Inferior parietal cortex (tissue), 1 donor: ENCODE results near the gene NFATC2.

Experiments
- DNase-seq: peaks from one replicate; pipeline ENCODE4 v3.0.0-alpha.2; 2016; ENCODE audit errors: extremely low spot score

NFATC2 gene

DNA sequence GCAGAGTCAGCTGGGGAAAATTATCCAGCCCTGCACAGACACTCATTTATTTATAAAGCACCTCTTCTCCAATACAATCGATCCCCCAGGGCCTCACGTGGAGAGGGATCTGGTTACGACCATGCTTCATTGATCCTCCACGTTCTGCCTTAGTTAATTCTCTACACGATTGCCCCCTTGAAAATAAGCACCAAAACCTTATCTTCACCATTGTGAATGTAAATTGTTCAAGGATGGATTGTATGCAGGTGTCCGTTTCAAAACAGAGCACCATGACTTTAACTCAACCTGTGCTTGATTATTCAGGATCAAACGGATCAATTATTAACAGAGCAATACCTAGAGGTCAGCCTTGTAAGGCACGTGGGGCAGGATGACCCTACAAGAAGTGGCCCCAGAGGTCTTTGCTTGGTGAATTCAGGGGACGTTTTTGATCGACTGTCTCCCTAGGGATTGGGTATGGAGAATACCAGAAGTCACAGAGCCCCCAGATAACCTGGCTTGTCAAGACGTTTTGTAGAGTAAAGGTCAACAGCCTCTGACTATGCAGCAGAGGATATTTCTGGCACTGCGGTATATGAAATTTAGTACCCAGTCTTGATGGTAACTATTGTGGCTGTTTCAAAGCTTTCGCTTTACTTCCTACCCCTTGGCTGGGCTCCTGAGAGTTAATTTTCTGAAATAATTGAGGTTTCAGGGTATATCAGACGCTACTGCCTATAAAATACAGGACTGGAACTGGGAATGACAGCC is 112.1 kb downstream of the NFATC2 start:
- no peak for DNase-seq

DNA sequence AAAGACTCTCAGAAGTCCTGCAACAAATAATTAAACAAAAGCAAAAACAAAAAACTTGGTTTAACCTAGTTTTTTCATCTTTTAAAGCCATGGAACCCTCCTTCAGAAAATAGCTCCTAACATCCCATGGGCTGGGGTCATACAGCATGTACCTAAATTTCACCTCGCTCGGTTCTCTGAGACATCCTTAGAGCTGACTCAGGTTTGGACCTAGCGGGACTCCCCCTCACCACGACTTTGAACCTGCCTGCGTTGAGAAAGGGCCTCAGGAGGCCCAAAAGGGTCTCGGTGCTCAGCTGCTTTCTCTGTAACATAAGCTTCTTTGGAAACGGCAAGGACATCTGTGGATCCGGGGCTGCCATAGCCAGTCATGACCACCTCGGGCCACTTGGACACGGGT is 112.8 kb downstream of the NFATC2 start:
- no peak for DNase-seq

DNA sequence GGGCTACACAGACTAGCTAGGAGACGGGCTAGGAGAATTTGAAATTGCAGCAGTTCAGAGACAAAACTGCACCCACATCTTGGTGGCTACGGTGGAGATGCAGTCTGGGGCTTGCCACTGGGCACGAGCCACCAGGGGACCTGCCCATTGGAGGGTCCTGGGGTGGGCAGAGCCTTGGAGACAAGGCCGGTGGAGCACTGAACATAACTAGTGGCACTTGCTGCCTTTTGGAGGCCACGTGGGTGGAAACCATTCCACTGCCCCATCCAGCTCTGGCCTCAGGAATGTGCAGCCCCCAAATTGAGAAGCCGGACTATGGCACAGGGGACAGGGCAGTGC is 113.4 kb downstream of the NFATC2 start:
- DNase-seq, result no peak

DNA sequence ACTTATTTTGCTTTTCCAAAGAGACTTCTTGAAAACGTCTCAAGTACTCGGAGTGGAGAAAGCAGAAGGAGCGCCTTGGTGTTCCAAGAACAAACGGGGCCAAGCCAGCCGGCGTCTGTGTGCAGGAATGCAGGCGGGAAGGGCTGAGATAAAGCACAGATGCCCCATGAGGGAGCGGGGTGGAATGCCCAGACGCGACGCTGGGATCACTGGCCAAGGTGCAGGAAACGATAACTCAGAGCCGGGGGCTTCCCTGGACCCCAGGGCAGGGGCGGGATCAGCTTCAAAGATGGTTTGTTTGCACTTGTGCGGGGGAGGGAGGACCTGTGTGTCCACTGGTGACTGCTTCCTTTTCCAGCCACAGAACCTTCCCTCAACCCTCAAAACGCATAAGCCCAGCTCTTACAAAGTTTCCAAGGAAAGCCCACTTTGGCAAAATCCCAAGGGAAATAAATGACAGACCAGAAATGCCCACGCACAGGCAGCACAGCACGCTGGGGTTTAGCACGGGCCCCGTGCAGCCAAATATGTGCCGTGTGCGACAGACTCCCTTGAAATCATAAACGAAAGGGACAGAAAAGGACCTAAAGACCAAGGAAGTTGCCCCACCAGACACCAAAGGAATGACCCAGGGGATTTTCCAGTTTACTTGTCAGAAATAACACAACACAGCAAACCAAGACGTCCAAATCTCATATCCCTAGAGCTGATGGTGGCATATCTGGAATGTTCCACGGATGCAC is 113.9 kb downstream of the NFATC2 start:
- no peak for DNase-seq

DNA sequence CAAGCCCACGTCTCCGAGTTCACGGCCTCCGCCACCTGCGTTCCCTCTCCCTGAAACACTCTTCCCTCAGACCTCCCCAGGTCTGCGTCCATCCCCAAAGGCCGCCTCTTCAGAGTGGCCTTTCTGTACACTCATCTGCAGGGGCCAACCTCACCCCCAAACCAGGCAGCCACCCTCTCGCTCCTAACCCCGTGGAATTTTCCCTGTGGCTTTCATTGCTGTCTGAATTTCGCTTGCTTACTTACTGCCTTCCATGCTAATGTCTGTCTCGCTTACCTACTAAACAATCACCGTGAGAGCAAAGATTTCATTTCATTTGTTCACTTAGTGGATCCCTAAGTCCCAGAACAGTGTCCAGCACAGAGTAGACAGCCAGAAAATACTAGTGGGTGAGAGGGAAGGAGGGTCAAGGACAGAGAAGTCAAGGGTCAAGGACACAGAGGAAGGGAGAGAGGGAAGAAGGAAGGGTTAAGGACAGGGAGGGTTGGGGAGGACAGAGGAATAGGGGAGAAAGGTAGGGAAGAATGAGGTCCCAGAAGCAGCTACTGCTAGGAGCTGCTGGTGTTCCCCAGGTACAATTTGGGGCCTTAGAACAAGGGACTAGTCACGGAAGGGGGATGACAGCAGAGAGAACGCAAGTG is 114.7 kb downstream of the NFATC2 start:
- DNase-seq, result no peak

DNA sequence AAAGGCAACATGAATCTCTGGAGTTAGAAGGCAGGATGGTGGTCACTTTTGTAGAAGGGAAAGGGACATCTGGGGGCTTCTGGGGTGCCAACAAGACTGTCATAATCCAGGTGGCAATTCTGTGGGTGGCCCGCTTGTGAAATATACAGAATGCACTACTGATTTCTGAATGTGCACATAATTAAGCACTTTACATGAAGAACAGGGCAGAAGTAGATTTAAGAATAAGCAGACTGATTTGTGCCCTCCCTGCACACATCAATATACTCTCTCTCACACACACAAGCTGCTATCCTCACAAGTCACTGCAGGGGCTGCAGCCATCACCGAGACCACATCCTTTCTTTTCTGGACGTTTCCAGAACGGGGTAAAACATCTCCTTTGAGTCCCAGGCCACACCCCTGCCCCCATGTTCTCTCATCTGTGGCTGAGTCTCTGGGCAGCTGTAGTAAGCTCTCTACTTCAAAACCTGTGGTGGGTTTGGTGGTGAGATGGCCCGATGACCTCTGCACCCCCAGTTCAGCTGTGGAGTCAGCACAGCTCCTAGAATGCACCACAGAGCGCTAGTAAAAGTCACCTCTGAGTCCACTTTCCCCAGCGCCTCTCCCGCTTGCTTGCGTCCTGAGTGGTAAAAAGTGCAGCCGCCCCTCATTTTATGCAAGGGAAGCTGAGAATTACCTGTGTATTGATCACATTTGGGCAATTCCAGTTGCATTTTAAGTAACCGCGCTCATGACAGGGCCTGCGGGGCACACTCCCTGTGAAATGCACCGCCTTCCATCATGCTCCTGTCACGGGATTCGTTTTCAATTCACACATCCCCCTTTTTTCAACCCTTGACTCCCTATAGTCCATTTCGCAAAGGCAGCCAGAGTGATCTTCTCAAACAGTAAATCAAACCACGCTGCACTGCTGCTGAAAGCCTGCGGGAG is 115.5 kb downstream of the NFATC2 start:
- DNase-seq, result no peak

DNA sequence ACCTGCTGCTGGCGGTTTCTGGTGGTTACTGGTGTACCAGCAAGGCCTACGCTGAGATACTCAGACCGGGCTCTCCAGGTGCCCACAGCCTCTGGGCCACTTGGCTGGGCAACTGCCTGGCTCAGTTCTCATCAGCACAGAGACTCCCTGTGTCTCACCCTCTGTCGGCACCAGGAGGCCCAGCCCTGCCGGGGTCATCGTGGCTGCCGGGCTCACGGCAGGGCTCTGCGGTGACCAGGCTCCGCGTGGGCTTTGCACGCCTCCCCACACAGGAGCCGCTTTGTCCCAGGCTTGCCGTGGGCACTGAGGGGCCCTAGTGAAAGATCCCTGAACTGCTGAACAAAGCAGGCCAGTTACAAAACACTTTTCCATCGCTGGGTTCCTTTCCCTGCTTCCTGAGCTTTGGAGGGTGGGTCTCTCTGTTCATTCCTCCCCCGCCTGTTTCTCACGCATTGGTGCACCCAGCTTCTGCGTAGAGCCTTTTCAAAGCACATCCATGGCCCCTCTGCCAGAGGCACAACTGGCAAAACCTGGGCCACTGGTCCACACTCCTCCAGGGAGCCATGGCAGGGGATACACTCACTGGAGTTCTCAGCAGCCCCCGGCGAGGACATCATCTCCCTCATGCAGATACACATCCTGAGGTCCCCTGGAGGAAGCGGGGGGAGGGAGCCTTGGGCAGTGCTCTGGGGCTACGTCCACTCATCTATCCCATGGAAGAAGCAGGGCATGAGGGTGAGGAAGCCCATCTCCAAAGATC is 117.0 kb downstream of the NFATC2 start:
- no peak for DNase-seq

DNA sequence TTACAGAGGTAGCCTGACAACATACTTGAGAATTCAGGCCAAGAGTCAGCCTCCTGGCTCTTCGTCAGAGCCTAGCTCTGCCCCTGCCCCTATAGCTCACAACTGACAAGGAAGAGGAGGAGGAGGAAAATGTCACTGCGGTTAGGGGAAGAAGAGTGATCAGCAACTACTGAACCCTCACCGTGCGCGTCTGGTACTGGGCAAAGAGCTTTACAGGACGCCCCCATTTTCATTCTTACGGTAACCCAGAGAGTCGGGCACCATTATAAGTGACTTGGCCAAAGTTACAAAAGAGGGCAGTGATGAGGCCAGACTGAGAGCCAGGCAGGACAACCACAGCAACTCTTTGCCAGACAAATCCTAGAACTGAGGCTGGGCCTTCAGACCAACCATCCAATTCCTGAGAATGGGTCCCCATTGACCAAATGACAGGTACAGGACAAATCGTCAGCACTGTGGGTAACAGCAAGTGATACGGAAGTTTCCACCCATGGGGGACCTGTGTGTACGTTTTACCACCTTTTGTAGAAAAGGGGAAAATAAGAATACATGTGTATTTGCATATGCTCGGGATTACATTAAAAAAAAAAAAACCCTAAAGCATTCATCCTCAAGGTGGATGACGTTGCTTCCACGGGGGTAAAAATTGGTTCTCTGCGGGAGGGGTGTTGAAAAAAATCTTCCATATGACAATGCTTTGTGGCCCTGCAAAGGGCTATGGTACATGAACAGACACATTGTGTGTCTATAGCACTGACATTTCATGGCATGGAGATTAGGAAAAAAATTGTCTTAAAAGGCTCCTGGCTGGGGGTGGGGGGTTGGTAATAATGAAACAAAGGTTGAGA is 118.0 kb downstream of the NFATC2 start:
- DNase-seq, result no peak

DNA sequence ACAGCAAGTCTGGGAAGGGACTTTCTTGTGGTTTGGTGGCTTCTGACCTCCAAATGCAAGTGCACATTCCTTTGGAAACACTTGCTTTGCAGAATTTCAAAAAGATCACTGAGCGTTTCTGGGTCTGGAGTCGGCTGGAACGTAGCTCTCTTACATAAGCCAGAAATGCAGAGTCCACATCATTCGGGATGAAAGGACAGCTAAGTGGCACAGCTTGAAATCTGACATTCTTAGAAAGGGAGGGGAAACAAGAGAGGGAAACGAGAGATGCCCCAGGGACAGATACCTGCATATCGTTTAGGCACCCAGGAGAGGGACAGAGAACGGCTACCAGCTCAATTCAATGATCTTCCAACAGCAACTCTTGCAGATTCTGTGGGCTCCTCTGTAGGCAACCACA is 118.7 kb downstream of the NFATC2 start:
- no peak for DNase-seq

DNA sequence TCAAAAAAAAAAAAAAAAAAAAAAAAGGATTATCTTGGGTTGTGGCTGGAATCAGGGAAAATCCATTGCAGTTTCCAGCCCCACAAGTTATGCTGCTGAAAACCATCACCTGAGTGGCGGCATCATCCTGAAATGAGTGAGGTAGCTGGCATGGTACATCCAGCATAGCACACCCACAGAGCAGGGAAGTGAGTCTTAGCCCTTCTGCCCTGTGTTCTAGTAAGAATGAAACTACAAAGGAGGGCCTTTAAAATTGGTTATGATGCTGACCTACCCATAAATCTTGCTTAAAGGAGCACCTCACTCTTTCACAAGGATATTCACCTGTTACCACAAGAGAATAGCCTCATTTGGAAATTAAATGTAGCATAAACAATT is 119.2 kb downstream of the NFATC2 start:
- DNase-seq, result no peak

DNA sequence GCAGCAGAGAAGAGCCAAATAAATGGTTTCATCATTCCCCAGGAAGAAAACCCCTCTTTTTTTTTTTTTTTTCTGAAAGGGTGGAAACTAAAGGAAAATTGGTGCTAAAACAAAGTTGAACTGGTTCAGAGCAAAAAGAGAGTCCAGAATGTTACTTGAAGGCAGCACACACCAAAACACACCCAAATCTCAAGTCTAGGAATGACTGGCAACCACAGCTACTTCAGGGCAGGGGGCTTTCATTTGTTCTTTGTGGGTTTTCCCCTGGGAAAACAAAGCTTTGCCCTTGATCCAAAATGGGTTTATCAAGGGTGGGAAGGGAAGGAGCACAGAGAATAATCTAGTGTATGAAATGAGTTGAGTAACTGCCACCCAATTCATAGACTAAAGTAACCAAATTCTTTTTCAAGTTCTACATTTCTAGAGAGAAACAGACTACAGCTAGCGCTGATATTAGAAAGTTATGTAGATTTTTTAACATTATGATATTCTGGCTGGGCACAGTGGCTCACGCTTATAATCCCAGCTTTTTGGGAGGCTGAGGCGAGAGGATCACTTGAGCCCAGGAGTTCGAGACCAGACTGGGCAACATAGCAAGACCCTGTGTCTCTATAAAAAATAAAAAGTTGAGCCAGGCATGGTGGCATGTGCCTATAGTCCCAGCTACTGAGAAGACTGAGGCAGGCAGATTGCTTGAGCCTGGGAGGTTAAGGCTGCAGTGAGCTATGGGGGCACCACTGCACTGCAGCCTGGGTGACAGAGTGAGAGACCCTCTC is 119.8 kb downstream of the NFATC2 start:
- DNase-seq, result no peak

DNA sequence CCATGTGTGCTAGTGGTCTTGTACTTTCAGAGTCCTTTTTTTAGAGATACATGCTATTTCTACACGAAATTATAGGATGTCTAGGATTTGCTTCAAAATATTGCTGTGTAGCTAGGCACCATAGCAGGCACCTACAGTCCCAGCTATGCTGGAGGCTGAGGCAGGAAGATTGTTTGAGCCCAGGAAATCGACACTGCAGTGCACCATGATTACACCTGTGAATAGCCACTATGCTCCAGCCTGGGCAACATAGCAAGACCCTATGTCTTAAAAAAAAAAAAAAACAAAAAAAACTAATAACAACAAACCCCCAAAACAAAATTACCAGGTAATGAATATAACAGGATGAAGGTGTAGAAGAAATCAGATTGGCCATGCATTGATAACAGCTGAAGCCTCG is 121.7 kb downstream of the NFATC2 start:
- DNase-seq, result no peak

DNA sequence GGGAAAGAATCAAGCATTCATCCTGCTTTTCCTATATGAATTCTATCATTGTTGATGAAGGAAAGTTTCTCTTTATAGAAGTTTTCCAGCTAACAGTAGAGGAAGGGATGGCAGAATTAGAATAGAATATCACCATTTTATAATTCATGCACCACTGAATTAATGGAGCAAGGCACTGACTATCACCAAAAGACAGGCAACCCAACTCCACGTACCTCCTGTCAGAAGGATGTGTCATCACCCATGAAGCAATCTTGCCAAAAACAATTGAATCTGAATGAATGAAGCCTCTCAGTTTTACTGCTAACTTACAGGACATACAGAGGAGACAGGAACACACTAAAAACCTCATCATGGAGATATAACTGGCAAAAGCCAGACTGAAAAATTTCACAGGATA is 122.4 kb downstream of the NFATC2 start:
- DNase-seq, result no peak

DNA sequence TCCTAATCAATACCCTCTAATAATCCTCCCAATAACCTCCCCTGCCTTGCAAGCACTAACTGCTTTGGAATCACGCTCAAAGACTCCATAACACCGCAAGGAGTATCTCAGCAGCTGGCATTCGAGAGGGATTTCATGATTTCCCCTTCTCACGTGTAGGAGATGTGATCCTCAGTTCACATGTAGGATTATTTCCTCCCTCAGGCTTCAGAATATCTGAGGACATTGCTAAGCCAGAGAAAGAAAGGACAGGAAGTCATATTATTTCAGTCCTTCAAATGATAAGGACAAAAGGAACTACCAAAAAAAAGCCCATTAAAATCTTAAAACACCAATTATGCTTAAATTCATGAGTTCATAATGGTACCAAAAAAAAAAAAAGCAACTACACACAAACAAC is 122.9 kb downstream of the NFATC2 start:
- DNase-seq, result no peak

DNA sequence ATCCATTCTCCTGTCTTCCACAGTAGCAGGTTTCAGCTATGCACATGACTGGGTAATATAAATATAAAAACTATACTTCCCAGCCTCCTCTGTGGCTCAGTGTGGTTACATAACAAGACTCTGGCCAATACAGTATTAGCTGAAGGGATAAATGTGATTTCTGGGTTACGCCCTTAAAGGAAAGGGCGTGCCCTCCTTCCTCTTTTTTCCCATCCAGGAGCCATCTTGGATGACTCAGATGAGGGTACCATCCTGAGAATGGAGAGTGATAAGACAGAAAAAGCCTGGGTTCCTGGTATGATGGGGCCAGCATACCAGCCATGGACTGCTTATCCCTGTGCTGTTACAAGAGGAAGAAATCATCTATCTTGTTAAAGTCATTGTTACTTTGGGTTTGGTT is 123.3 kb downstream of the NFATC2 start:
- DNase-seq, result no peak

DNA sequence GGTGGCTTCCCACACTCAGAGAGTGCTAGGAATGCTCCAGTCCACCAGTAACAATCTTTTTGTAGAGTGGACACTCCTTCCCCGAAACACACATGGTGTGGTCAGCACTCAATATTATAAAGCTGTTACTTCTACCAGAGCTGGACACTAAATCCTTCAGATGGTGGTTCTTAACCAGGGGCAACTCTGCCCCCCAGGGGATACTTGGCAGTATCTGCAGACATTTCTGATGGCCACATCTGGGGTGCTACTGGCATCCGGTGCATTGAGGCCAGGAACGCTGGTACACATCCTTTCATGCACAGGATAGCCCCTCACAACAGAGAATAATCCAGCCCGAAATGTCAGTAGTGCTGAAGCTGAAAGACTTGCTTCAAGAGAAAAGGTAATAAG is 124.4 kb downstream of the NFATC2 start:
- DNase-seq, result no peak

DNA sequence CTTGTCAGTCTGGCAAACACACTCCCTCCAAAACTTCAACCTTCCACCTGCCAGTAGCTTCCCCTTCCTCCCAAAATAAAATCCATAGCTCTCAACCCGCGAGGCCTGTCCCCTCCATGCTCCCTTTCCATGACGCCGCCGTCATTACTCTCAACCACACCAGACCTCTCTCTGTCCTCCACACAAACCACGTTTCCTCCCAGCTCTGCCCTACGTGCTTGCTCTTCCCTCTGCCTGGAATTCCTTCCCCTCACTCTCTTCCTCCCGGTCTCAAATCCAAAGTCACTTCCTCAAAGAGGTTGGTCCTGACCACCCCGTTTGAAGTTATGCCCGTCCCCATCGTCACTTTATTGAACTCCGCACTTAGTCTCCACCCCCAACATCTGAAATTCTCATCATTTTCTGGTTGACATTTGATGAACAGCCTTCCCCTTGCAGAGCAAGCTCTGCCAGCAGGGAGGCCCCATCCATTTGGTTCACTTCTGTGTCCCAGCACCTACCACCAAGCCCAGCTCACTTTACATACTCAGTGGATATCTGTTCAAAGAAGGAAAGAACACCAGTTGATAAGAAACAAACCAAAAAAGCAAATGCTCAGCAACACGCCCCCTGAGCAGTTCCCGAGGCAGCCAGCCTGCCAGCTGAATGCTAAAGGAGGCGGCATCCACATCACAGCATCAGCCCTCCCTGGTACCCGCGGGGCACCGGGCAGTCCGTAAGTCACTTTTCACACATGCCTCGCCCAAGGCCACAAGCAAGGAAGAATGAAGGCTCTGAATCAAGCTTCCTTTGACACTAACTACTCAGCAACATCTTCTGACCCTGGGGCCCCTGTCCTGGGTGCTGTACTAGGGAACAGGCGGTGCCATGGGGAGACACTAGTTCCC is 125.0 kb downstream of the NFATC2 start:
- DNase-seq, result no peak

DNA sequence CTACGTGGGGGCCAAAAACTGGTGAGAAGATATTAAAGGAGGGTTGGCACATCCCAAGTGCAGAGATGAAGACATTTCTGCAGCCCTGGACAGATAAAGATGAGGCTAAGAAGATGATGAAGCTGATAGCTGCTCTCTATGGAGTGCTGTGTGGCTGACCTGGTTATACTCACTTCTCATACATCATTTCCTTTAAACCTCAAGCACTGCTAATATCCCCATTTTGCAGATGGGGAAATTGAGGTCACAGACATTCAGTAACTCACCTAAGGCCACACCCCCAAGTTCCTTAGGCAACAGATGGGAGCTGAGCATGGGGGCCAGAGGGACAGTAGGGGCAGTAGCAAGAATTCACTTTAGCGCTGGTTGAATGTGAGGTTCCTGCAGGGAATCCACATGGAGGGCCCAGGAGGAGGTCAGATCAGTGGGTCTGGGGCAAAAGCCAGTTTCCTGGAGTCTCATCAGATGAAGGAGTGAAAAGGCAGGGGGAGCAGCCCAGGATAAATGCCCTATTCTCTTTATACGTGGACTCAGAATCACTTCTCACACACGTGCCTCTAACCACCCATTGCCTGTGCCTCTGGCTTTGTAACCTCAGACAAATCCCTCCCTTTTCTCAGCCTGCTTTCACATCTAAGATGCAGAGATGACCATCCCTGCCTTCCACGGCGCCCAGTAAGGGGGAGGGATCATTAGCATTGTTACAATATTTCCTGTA is 125.8 kb downstream of the NFATC2 start:
- DNase-seq, result no peak
